HepG2 (cell line): ENCODE data around the gene LSM10. TPM values are rescaled to one million over a fixed set of nuclear protein-coding genes. Genes with fewer than 3 reads are reported as not detected.

ENCODE experiments used
- ATAC-seq: fragments of 200-7000 bp; cut with Tn5 transposase; 3 replicates; pipeline ENCODE4 v1.9.1; 2020; ENCODE audit warnings: mild to moderate bottlenecking, moderate library complexity
- BruUV-seq: library from RNA; stranded (reverse); fragments of 400-500 nt; replicated peaks from 2 replicates; lab custom pipeline; 2021; lab: Mats Ljungman, UMichigan
- CTCF ChIA-PET: fragments of 300-600 bp; formaldehyde crosslinking; extraction: SDS; loops from one replicate; lab custom pipeline; 2021; ENCODE audit warnings: low total read pairs, inconsistent platforms, low intra/inter-chr PET ratio; lab: Yijun Ruan, JAX
- POLR2A ChIA-PET: fragments of 350-600 bp; sonication (Branson Sonifier 250); formaldehyde crosslinking; loops from one replicate; lab custom pipeline; 2020; ENCODE audit warnings: antibody characterized with exemption, inconsistent platforms; lab: Yijun Ruan, JAX
- DNase-seq: peaks from one replicate; pipeline ENCODE4 v3.0.0-alpha.2; 2015; ENCODE audit warnings: low spot score
- FAIRE-seq: peaks from 3 replicates; lab custom pipeline; 2011; peaks lifted over from hg19 to GRCh38; lab: Jason Lieb, UNC
- H2AFZ ChIP-seq: one replicate; pipeline ENCODE4 v1.6.1; 2011; ENCODE audit warnings: low read length, inconsistent platforms
- H3K27ac ChIP-seq: fragments of 300-600 bp; 3 replicates; pipeline ENCODE4 v1.8.0; 2011; ENCODE audit warnings: mixed run types, mild to moderate bottlenecking, mixed read lengths, low read length, inconsistent platforms; ENCODE audit not compliant: insufficient read depth; ENCODE audit errors: extremely low read length
- H3K27me3 ChIP-seq, 2 experiments: fragments of 200-600 bp in 1 of 2; 2 replicates in 1 of 2; 3 replicates in 1 of 2; pipeline versions ENCODE4 v1.6.0 to v1.8.0; 2011; ENCODE audit warnings: low read length in 2 of 2, mild to moderate bottlenecking in 2 of 2, moderate library complexity in 2 of 2, inconsistent platforms in 1 of 2; ENCODE audit not compliant: insufficient read depth in 2 of 2, control insufficient read depth in 1 of 2
- H3K36me3 ChIP-seq, 2 experiments: fragments of 200-600 bp in 1 of 2; replicated peaks in 1 of 2; 2 replicates in 1 of 2; 3 replicates in 1 of 2; pipeline versions ENCODE4 v1.5.1 to v1.8.0; 2011; ENCODE audit warnings: low read length in 2 of 2, inconsistent platforms in 1 of 2; ENCODE audit not compliant: insufficient read depth in 2 of 2, control insufficient read depth in 1 of 2
- H3K4me1 ChIP-seq: 2 replicates; pipeline ENCODE4 v1.5.1; 2012; ENCODE audit warnings: low read length, inconsistent platforms; ENCODE audit not compliant: insufficient read depth
- H3K4me2 ChIP-seq: 2 replicates; pipeline ENCODE4 v1.6.0; 2011; ENCODE audit warnings: low read depth, low read length, inconsistent platforms
- H3K4me3 ChIP-seq, 3 experiments: fragments of 200-600 bp in 1 of 3; sonication (generic), shearing (Covaris generic) in 1 of 3; replicated peaks in 1 of 3; 2 replicates each; pipeline ENCODE4 v1.5.1; 2011 to 2016; ENCODE audit warnings: low read length in 3 of 3, inconsistent platforms in 2 of 3, low read depth in 2 of 3, mild to moderate bottlenecking in 2 of 3, control low read depth in 1 of 3, mixed read lengths in 1 of 3; ENCODE audit not compliant: insufficient read depth in 1 of 3
- H3K79me2 ChIP-seq: one replicate; pipeline ENCODE4 v1.6.1; 2011; ENCODE audit warnings: low read length, inconsistent platforms; ENCODE audit not compliant: insufficient read depth
- H3K9ac ChIP-seq: 2 replicates; pipeline ENCODE4 v1.6.0; 2011; ENCODE audit warnings: mild to moderate bottlenecking, low read depth, low read length, inconsistent platforms; ENCODE audit not compliant: insufficient read depth
- H3K9me3 ChIP-seq: 2 replicates; pipeline ENCODE4 v1.5.1; 2012; ENCODE audit warnings: mild to moderate bottlenecking, low read length
- H4K20me1 ChIP-seq: 2 replicates; pipeline ENCODE4 v1.6.0; 2011; ENCODE audit warnings: inconsistent platforms, mild to moderate bottlenecking, low read length, moderate library complexity; ENCODE audit not compliant: insufficient read depth
- BRF2 ChIP-seq: sonication (generic); formaldehyde crosslinking; IDR thresholded peaks from 2 replicates; pipeline ENCODE4 v1.8.1; 2022; ENCODE audit warnings: mild to moderate bottlenecking, missing genetic modification reagents
- ELF4 ChIP-seq: sonication (generic); formaldehyde crosslinking; IDR thresholded peaks from 2 replicates; pipeline ENCODE4 v1.5.0; 2020; ENCODE audit warnings: missing genetic modification reagents, mild to moderate bottlenecking, moderate library complexity, borderline replicate concordance
- ERF ChIP-seq: IDR thresholded peaks from 2 replicates; pipeline ENCODE4 v1.6.1; 2018; ENCODE audit warnings: missing biosample characterization, missing genetic modification reagents
- FOXK1 ChIP-seq: sonication (generic); formaldehyde crosslinking; IDR thresholded peaks from 2 replicates; pipeline ENCODE4 v1.4.0; 2020; ENCODE audit warnings: low read depth, missing genetic modification reagents, borderline replicate concordance
- GATAD2A ChIP-seq: IDR thresholded peaks from 2 replicates; pipeline ENCODE4 v1.6.1; 2016
- HNRNPL ChIP-seq: fragments of 200-400 bp; formaldehyde crosslinking; IDR thresholded peaks from 2 replicates; pipeline ENCODE4 v1.6.1; 2017; ENCODE audit warnings: mild to moderate bottlenecking, low read depth, low read length
- KAT8 ChIP-seq: IDR thresholded peaks from 2 replicates; pipeline ENCODE4 v1.6.1; 2016; ENCODE audit warnings: missing genetic modification reagents, missing compliant biosample characterization
- KDM4B ChIP-seq: sonication (generic); formaldehyde crosslinking; IDR thresholded peaks from 2 replicates; pipeline ENCODE4 v1.4.0; 2020; ENCODE audit warnings: missing genetic modification reagents
- PITX1 ChIP-seq: sonication (generic); formaldehyde crosslinking; IDR thresholded peaks from 2 replicates; pipeline ENCODE4 v1.5.1; 2020; ENCODE audit warnings: mild to moderate bottlenecking, missing genetic modification reagents
- POLR2G ChIP-seq: fragments of 200-400 bp; formaldehyde crosslinking; IDR thresholded peaks from 2 replicates; pipeline ENCODE4 v1.6.1; 2018; ENCODE audit warnings: mild to moderate bottlenecking, low read depth, low read length, moderate library complexity
- SALL2 ChIP-seq: sonication (generic); formaldehyde crosslinking; IDR thresholded peaks from 2 replicates; pipeline ENCODE4 v1.8.1; 2023; ENCODE audit warnings: mild to moderate bottlenecking, missing genetic modification reagents, inconsistent platforms
- SMARCE1 ChIP-seq: fragments of 450-650 bp; IDR thresholded peaks from 2 replicates; pipeline ENCODE4 v1.6.1; 2017; ENCODE audit warnings: borderline replicate concordance
- TFAP4 ChIP-seq: sonication (generic); IDR thresholded peaks from 2 replicates; pipeline ENCODE4 v1.6.1; 2016; ENCODE audit warnings: low read depth, borderline replicate concordance
- TGIF2 ChIP-seq: IDR thresholded peaks from 2 replicates; pipeline ENCODE4 v1.6.1; 2016; ENCODE audit warnings: control low read depth, missing compliant biosample characterization
- THAP7 ChIP-seq: sonication (generic); formaldehyde crosslinking; IDR thresholded peaks from 2 replicates; pipeline ENCODE4 v1.8.1; 2023; ENCODE audit warnings: mild to moderate bottlenecking, missing genetic modification reagents
- ZFP90 ChIP-seq: sonication (generic); formaldehyde crosslinking; IDR thresholded peaks from 2 replicates; pipeline ENCODE4 v1.8.0; 2022; ENCODE audit warnings: missing genetic modification reagents, mild to moderate bottlenecking, inconsistent platforms, borderline replicate concordance
- ZMYM4 ChIP-seq: sonication (generic); formaldehyde crosslinking; IDR thresholded peaks from 2 replicates; pipeline ENCODE4 v1.8.1; 2023; ENCODE audit warnings: mild to moderate bottlenecking, missing genetic modification reagents
- ZNF34 ChIP-seq: sonication (generic); formaldehyde crosslinking; IDR thresholded peaks from 2 replicates; pipeline ENCODE4 v1.4.0; 2020; ENCODE audit warnings: mild to moderate bottlenecking, missing genetic modification reagents, borderline replicate concordance
- ZNF776 ChIP-seq: sonication (generic); formaldehyde crosslinking; IDR thresholded peaks from 2 replicates; pipeline ENCODE4 v1.4.0; 2020; ENCODE audit warnings: mild to moderate bottlenecking, missing genetic modification reagents
- WGBS: methylation state at CpG from one replicate; pipeline ENCODE4 v1.1.6; 2017; ENCODE audit warnings: low lambda C conversion rate; 5-methylcytosine and 5-hydroxymethylcytosine counted together
- in situ Hi-C: cut with HindIII; loops from 2 replicates; pipeline ENCODE4 v1.10.0; 2017; ENCODE audit warnings: low pct_unique_long_range_greater_than_20kb; ENCODE audit not compliant: extremely low pct_ligation_motif_present
- intact Hi-C: fragments of 100-400 bp; cut with micrococcal nuclease; formaldehyde crosslinking; loops from one replicate; pipeline ENCODE4 v1.10.0; 2022; ENCODE audit not compliant: unreplicated experiment
- polyA plus RNA-seq, 8 experiments: library from polyadenylated mRNA; depleted of rRNA in 3 of 8; stranded (reverse) in 7 of 8; unstranded in 1 of 8; fragments of >200 nt; fragmentation: Illumina TruSeq in 4 of 8; extraction: Trizol in 4 of 8; gene quantifications; 2 replicates each; pipeline versions ENCODE4 v1.2.1 to v1.2.3, GENCODE V29; 2011 to 2016; ENCODE audit warnings: low read depth in 4 of 8, missing spikeins in 1 of 8, mixed read lengths in 1 of 8; ENCODE audit not compliant: insufficient read depth in 1 of 8
- total RNA-seq, 5 experiments: library from RNA; depleted of rRNA; stranded (reverse); fragments of >200 nt; fragmentation: Illumina TruSeq; extraction: Trizol; gene quantifications; 2 replicates each; pipeline ENCODE4 v1.2.3, GENCODE V29; 2016; ENCODE audit warnings: low read depth in 1 of 5
- TF ChIP-seq, protein P1 (sequence below): sonication (generic); formaldehyde crosslinking; conservative IDR thresholded peaks from 2 replicates; pipeline ENCODE4 v1.8.1; 2023; ENCODE audit warnings: missing genetic modification reagents

LSM10 gene
- total and polyA plus RNA-seq, 2 of the 13 experiments (the other 11 are each of a cell fraction or from before 2014, with no cell fraction given): 14.0 to 52.0 TPM

GRCh38 chr1:36384542-36385409 is 12.9 kb downstream of the LSM10 start:
- Histone ChIP-seq H3K27ac (peak overlapping the region; percentile 97), H3K36me3 (peaks cover 0 to 3% of the 10 kb centered on the region in 2 experiments; a peak in 3 of 5 replicates), H4K20me1 (peaks cover 10% of the 10 kb centered on the region), H3K79me2 (peaks cover 55% of the 10 kb centered on the region), H3K27me3 (no peaks in the 10 kb centered on the region; a peak in 1 of 5 replicates), H3K4me1 (peaks cover 68% of the 10 kb centered on the region), H3K4me2 (peak overlapping the region; percentile 98), H3K9me3 (no peaks in the 10 kb centered on the region), H2AFZ (no peak overlapping the region), H3K4me3 (peak overlapping the region; percentile 92 to 98 (median 97)), H3K9ac (peak overlapping the region; percentile 96)
- intact Hi-C loops (loop anchor here (5.0 kb wide), 1 partner anchor 38 kb away; no protein-coding TSS in a partner anchor), in situ Hi-C loops (no loop called here)
- ChIA-PET POLR2A (interaction anchor here (0.9 to 9.5 kb wide), 5 partner anchors 14 to 161 kb away, joined by 3 to 391 read pairs (median 6); partner anchors contain the start of genes EVA1B, LSM10, MRPS15 and THRAP3), CTCF (no interaction called here)
- FAIRE-seq (peak; percentile 94), DNase-seq (peak; percentile 89), ATAC-seq (peak; percentile 49)
- BruUV-seq: TSS peak; percentile 68
- under 1% methylated on average over 15 of the region's 25 CpGs for WGBS
- TF ChIP-seq ZNF34 (CRISPR knock-in tag): no peak
- TF ChIP-seq BRF2: no peak
- TF ChIP-seq PITX1: peak; percentile 15; the same call in 1 of the 2 replicates
- TF ChIP-seq ZFP90 (CRISPR knock-in tag): peak; percentile 63; the same call in 1 of the 2 replicates
- 0 out of 2 replicates have a peak, but pooled peaks have one; percentile 23 for TF ChIP-seq KDM4B (CRISPR knock-in tag)
- peak; percentile 52 for TF ChIP-seq GATAD2A (CRISPR knock-in tag)
- no peak for TF ChIP-seq FOXK1 (CRISPR knock-in tag)
- TF ChIP-seq THAP7 (CRISPR knock-in tag): peak; percentile 89
- TF ChIP-seq POLR2G: peak; percentile 61; the same call in 1 of the 2 replicates
- no peak for TF ChIP-seq SALL2 (CRISPR knock-in tag)
- TF ChIP-seq KAT8 (CRISPR knock-in tag): peak; percentile 58; the same call in 1 of the 2 replicates
- peak; percentile 67 for TF ChIP-seq ERF (CRISPR knock-in tag)
- TF ChIP-seq SMARCE1: no peak
- peak; percentile 73 for TF ChIP-seq ZMYM4 (CRISPR knock-in tag)
- TF ChIP-seq TFAP4: peak; percentile 51; the same call in 1 of the 2 replicates
- peak; percentile 76 for TF ChIP-seq TGIF2 (CRISPR knock-in tag)
- TF ChIP-seq, protein P1, sequence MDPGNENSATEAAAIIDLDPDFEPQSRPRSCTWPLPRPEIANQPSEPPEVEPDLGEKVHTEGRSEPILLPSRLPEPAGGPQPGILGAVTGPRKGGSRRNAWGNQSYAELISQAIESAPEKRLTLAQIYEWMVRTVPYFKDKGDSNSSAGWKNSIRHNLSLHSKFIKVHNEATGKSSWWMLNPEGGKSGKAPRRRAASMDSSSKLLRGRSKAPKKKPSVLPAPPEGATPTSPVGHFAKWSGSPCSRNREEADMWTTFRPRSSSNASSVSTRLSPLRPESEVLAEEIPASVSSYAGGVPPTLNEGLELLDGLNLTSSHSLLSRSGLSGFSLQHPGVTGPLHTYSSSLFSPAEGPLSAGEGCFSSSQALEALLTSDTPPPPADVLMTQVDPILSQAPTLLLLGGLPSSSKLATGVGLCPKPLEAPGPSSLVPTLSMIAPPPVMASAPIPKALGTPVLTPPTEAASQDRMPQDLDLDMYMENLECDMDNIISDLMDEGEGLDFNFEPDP (CRISPR knock-in tag): 0 out of 2 replicates have a peak, but pooled peaks have one; percentile 10
- peak; percentile 69; the same call in 1 of the 2 replicates for TF ChIP-seq HNRNPL
- peak; percentile 64; the same call in 1 of the 2 replicates for TF ChIP-seq ELF4
- no peak for TF ChIP-seq ZNF776 (CRISPR knock-in tag)
